ENCODE measurements around the gene PPP1R14C. TPM values are rescaled to one million over a fixed set of nuclear protein-coding genes. Genes with fewer than 3 reads are reported as not detected.

Gene PPP1R14C
- total and polyA plus RNA-seq, 7 donors = under 0.01 to 37.0 (median 19.8) TPM; not detected in 2

DNA sequence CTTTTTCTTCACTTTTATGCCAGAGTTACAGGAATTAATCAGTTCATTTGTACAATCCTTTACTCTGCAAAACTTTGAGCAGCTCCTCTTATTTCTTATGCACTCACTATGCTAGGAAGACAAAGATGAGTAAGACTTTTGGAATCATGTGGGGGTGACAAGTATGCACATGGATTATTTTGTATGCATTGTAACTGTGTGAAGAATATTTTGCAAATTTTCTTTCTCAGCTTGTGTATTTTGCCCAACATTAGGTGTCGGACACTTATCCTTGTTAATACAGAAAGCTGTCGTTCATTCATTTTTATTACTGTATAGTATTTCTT lies 88.6 kb downstream of the PPP1R14C start:
- H3K9me3 ChIP-seq = no peaks in the 10 kb centered on the region
- no peak overlapping the region for H3K4me3 ChIP-seq
- H3K36me3 ChIP-seq = no peaks in the 10 kb centered on the region
- TF ChIP-seq POLR2A (IDR thresholded peaks at IDR 0.05) (no peak), EP300 (IDR thresholded peaks at IDR 0.05) (no peak), POLR2AphosphoS5 (IDR thresholded peaks at IDR 0.05) (no peak)
- TF ChIP-seq, protein P1, sequence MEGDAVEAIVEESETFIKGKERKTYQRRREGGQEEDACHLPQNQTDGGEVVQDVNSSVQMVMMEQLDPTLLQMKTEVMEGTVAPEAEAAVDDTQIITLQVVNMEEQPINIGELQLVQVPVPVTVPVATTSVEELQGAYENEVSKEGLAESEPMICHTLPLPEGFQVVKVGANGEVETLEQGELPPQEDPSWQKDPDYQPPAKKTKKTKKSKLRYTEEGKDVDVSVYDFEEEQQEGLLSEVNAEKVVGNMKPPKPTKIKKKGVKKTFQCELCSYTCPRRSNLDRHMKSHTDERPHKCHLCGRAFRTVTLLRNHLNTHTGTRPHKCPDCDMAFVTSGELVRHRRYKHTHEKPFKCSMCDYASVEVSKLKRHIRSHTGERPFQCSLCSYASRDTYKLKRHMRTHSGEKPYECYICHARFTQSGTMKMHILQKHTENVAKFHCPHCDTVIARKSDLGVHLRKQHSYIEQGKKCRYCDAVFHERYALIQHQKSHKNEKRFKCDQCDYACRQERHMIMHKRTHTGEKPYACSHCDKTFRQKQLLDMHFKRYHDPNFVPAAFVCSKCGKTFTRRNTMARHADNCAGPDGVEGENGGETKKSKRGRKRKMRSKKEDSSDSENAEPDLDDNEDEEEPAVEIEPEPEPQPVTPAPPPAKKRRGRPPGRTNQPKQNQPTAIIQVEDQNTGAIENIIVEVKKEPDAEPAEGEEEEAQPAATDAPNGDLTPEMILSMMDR (IDR thresholded peaks at IDR 0.05) = no peak
- intact Hi-C loops (cut with DNase I) = no loop called here
- WGBS, 2 donors = 93 to 99% methylated on average over 2 of the region's 2 CpGs
- H3K27me3 ChIP-seq = no peaks in the 10 kb centered on the region
- no peaks in the 10 kb centered on the region for H3K4me1 ChIP-seq
- H3K27ac ChIP-seq = no peak overlapping the region
- DNase-seq = no peak

GRCh38 chr6:150233843-150234269 lies 91.0 kb downstream of the PPP1R14C start:
- no peaks in the 10 kb centered on the region for H3K36me3 ChIP-seq
- TF ChIP-seq, protein P1 (IDR thresholded peaks at IDR 0.05) = no peak
- no peak for TF ChIP-seq POLR2AphosphoS5 (IDR thresholded peaks at IDR 0.05)
- no peak for TF ChIP-seq EP300 (IDR thresholded peaks at IDR 0.05)
- no peak for TF ChIP-seq POLR2A (IDR thresholded peaks at IDR 0.05)
- no peak for DNase-seq

GRCh38 chr6:150235218-150235617 lies 92.4 kb downstream of the PPP1R14C start:
- Histone ChIP-seq H3K36me3 (no peaks in the 10 kb centered on the region), H3K27ac (no peak overlapping the region), H3K27me3 (no peaks in the 10 kb centered on the region), H3K9me3 (no peaks in the 10 kb centered on the region), H3K4me1 (no peaks in the 10 kb centered on the region), H3K4me3 (no peak overlapping the region)
- TF ChIP-seq POLR2A (IDR thresholded peaks at IDR 0.05) = no peak
- TF ChIP-seq POLR2AphosphoS5 (IDR thresholded peaks at IDR 0.05) = no peak
- TF ChIP-seq, protein P1 (IDR thresholded peaks at IDR 0.05) = no peak
- TF ChIP-seq EP300 (IDR thresholded peaks at IDR 0.05) = no peak
- WGBS, 2 donors = 86 to 91% methylated on average over 5 of the region's 5 CpGs
- intact Hi-C loops (cut with DNase I) = no loop called here
- no peak for DNase-seq

More at GRCh38 chr6:150233843-150234269, 91.0 kb downstream of the PPP1R14C start:
- Histone ChIP-seq H3K27ac (no peak overlapping the region), H3K9me3 (no peaks in the 10 kb centered on the region), H3K4me3 (no peak overlapping the region), H3K4me1 (no peaks in the 10 kb centered on the region), H3K27me3 (no peaks in the 10 kb centered on the region)
- intact Hi-C loops (cut with DNase I) = no loop called here
- WGBS, 2 donors = 91 to 97% methylated on average over 5 of the region's 5 CpGs

GRCh38 chr6:150236114-150236513 lies 93.3 kb downstream of the PPP1R14C start:
- Histone ChIP-seq H3K4me1 (no peaks in the 10 kb centered on the region), H3K4me3 (no peak overlapping the region), H3K27me3 (no peaks in the 10 kb centered on the region), H3K27ac (no peak overlapping the region), H3K36me3 (no peaks in the 10 kb centered on the region), H3K9me3 (no peaks in the 10 kb centered on the region)
- TF ChIP-seq, protein P1 (IDR thresholded peaks at IDR 0.05) = no peak
- no peak for TF ChIP-seq EP300 (IDR thresholded peaks at IDR 0.05)
- TF ChIP-seq POLR2A (IDR thresholded peaks at IDR 0.05) = no peak
- no peak for TF ChIP-seq POLR2AphosphoS5 (IDR thresholded peaks at IDR 0.05)
- DNase-seq = no peak
- intact Hi-C loops (cut with DNase I) = no loop called here
- 94% methylated on average over 8 of the region's 8 CpGs for WGBS, 2 donors

- Histone ChIP-seq H3K4me3 (no peak overlapping the region), H3K9me3 (no peaks in the 10 kb centered on the region), H3K36me3 (no peaks in the 10 kb centered on the region), H3K4me1 (no peaks in the 10 kb centered on the region), H3K27me3 (no peaks in the 10 kb centered on the region), H3K27ac (no peak overlapping the region)
- intact Hi-C loops (cut with DNase I) = no loop called here
- 84 to 92% methylated on average over 9 of the region's 9 CpGs for WGBS, 2 donors
- no peak for DNase-seq
- no peak for TF ChIP-seq EP300 (IDR thresholded peaks at IDR 0.05)
- TF ChIP-seq, protein P1 (IDR thresholded peaks at IDR 0.05) = no peak
- TF ChIP-seq POLR2AphosphoS5 (IDR thresholded peaks at IDR 0.05) = no peak
- no peak for TF ChIP-seq POLR2A (IDR thresholded peaks at IDR 0.05)
Observed at GRCh38 chr6:150236544-150236943, 93.7 kb downstream of the PPP1R14C start.
